Left ventricle myocardium inferior (tissue), 1 donor: Measurements from ENCODE around the gene SORCS2. TPM values are rescaled to one million over a fixed set of nuclear protein-coding genes. Genes with fewer than 3 reads are reported as not detected.

Experiments used
- DNase-seq: peaks from one replicate; pipeline ENCODE4 v3.0.0-alpha.2; 2020
- H3K27ac ChIP-seq: fragments of 200-600 bp; replicated peaks from 2 replicates; pipeline ENCODE4 v1.8.0; 2021
- H3K27me3 ChIP-seq: fragments of 200-600 bp; 2 replicates; pipeline ENCODE4 v1.8.0; 2021; ENCODE audit warnings: low read depth
- H3K36me3 ChIP-seq: fragments of 200-600 bp; 2 replicates; pipeline ENCODE4 v1.8.0; 2021
- H3K4me1 ChIP-seq: fragments of 200-600 bp; 2 replicates; pipeline ENCODE4 v1.8.0; 2021
- H3K4me3 ChIP-seq: fragments of 200-600 bp; 2 replicates; pipeline ENCODE4 v1.8.0; 2021; ENCODE audit warnings: mild to moderate bottlenecking, moderate library complexity
- H3K9me3 ChIP-seq: fragments of 200-600 bp; replicated peaks from 2 replicates; pipeline ENCODE4 v1.8.0; 2021
- CTCF ChIP-seq: fragments of 200-600 bp; IDR thresholded peaks from 2 replicates; pipeline ENCODE4 v1.8.0; 2021; ENCODE audit warnings: antibody characterized with exemption, mild to moderate bottlenecking, borderline replicate concordance
- intact Hi-C: fragments of 100-400 bp; cut with micrococcal nuclease; formaldehyde crosslinking; loops from one replicate; pipeline ENCODE4 v1.11.0; 2022
- total RNA-seq: library from RNA; stranded (reverse); fragmentation: NEBNext Ultra II Directional; extraction: Animal tissue kit (Norgen Biotek cat#: 25700); gene quantifications from one replicate; pipeline ENCODE4 v1.2.1, GENCODE V29; 2021
- donor health status: DM: no; HTN: yes; CAD: no; lungs with severe emphysema.

The SORCS2 gene
- total RNA-seq, 1 donor from 2014 or later, result 1.2 TPM

DNA sequence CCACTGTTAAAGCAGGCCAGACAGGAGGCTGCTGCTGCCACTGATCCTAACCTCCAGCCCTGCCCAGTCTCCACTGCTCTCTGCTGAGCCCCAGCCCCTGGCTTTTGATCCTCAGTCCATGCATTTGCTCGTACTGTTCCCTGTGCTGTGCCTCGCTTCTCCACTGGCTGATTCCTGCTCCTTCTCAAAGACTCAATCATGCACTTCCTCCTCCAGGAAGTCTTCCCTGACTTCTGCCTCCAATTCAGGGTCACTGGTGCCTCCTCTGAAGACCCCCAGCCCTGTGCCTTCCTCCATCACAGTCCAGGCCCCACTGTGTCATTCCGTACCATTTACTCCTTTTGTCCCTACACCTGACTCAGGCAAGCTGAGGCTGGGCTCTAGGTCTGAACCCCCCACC, 473.0 kb downstream of the SORCS2 start:
- H3K9me3 ChIP-seq, result no peaks in the 10 kb centered on the region
- no peak overlapping the region for H3K4me3 ChIP-seq
- H3K27me3 ChIP-seq, result peaks cover 31% of the 10 kb centered on the region
- no peaks in the 10 kb centered on the region for H3K4me1 ChIP-seq
- H3K36me3 ChIP-seq, result no peaks in the 10 kb centered on the region
- H3K27ac ChIP-seq, result no peak overlapping the region
- intact Hi-C loops, result no loop called here
- TF ChIP-seq CTCF, result no peak
- DNase-seq, result no peak

DNA sequence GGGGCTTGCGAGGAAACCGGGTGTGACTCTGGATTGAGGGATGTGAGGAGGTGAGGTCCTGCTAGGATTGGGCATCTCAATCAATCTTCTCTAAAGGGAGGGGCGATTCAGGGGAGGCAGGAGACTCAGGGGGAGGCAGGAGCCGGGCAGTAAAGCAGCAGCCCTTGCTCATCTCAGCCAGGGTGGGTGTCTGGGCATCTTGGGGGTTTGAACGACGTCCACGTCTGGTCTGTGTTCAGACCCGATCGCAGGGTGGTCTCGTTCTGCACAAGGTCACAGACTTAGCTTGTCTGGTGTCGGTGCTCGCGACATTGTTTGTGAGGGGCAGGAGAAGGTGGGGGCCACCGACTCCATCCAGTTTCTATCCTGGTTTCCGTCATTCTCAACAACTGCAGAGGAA, 473.7 kb downstream of the SORCS2 start:
- Histone ChIP-seq H3K9me3 (peaks cover 3% of the 10 kb centered on the region), H3K4me1 (no peaks in the 10 kb centered on the region), H3K36me3 (no peaks in the 10 kb centered on the region), H3K4me3 (no peak overlapping the region), H3K27me3 (peaks cover 31% of the 10 kb centered on the region), H3K27ac (no peak overlapping the region)
- no peak for DNase-seq
- intact Hi-C loops, result no loop called here
- TF ChIP-seq CTCF, result no peak

- H3K9me3 ChIP-seq, result peaks cover 10% of the 10 kb centered on the region
- H3K4me3 ChIP-seq, result no peak overlapping the region
- no peak for TF ChIP-seq CTCF
These were observed 474.4 kb downstream of the SORCS2 start for GRCh38 chr4:7666744-7667143.

DNA sequence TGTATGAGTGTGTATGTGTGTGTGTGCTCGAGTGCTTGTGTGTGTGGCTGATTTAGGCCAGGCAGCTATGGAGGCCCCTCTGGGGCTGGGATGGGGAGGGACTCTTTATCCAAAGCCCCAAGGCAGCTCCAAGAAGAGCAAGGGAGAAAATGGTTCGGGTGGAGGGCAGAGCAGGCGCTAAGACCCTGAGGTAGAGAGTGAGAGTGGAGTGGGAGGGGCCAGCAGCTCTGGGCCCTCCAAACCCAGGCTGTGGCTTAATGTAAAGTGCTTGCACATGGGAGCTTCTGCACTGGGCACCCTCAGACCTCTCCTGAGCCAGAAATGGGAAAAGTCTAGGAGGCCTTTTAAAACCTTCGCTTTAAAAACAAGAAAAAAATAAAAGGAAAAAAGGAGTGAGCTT, 475.9 kb downstream of the SORCS2 start:
- intact Hi-C loops, result no loop called here
- H3K9me3 ChIP-seq, result peaks cover 13% of the 10 kb centered on the region
- H3K27me3 ChIP-seq, result peaks cover 29% of the 10 kb centered on the region
- no peak for TF ChIP-seq CTCF
- H3K36me3 ChIP-seq, result no peaks in the 10 kb centered on the region
- no peak overlapping the region for H3K4me3 ChIP-seq
- H3K4me1 ChIP-seq, result no peaks in the 10 kb centered on the region
- DNase-seq, result no peak
- H3K27ac ChIP-seq, result no peak overlapping the region

More at GRCh38 chr4:7666744-7667143, 474.4 kb downstream of the SORCS2 start:
- DNase-seq, result no peak
- Histone ChIP-seq H3K36me3 (no peaks in the 10 kb centered on the region), H3K4me1 (no peaks in the 10 kb centered on the region), H3K27me3 (peaks cover 29% of the 10 kb centered on the region), H3K27ac (no peak overlapping the region)
- intact Hi-C loops, result no loop called here

DNA sequence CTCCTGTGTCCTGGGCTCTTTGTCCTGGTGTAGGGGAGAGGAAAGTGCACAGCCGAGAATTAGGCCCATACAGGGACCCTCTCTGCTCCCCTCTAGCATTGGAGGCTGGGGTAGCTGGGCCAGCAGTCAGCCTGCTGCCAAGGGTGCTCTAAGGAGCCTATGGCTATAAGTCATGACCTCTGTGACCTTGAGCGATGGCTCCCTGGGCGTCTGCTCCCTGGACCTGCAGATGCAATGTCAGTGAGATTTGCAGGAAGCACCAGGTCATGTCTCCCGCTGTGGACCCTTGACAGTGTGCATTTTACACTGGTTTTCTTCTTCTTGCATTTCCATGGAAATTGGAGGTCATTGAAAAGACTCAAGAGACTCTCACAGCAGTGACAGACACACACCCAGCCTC, 476.5 kb downstream of the SORCS2 start:
- no peak for DNase-seq

More for the DNA sequence above, 476.5 kb downstream of the SORCS2 start:
- TF ChIP-seq CTCF, result no peak
- Histone ChIP-seq H3K4me1 (no peaks in the 10 kb centered on the region), H3K27ac (no peak overlapping the region), H3K9me3 (peaks cover 13% of the 10 kb centered on the region), H3K36me3 (no peaks in the 10 kb centered on the region), H3K4me3 (no peak overlapping the region), H3K27me3 (peaks cover 34% of the 10 kb centered on the region)
- intact Hi-C loops, result no loop called here
